Activated naive CD4-positive, alpha-beta T cell treated with anti-CD3 and anti-CD28 coated beads, Interleukin-2, amount 50 U/mL, for 16 hours (primary cell): ENCODE results near the gene MRPS18C.
"Not testable (repeated sequence)": the region's sequence is repeated elsewhere in the genome, so short reads cannot be mapped to it uniquely, and the experiment has no call there.

Experiments used
- DNase-seq: peaks from one replicate; pipeline ENCODE4 v3.0.0-alpha.2; 2020

Gene MRPS18C

DNA sequence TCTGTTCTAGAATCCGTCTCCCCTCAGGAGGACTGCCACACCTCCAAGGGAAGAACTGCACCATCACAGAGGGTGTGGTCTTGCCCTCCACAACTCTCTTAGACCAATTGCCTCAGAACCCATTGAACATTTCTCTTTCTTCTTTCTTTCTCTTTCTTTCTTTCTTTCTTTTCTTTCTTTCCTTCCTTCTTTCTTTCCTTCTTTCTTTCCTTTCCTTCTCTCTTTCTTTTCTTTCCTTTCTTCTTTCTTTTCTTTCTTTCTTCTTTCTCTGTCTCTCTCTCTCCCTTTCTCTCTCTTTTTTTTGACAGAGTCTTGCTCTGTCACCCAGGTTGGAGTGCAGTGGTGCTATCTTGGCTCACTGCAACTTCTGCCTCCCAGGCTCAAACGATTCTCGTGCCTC, 45.8 kb downstream of the MRPS18C start:
- DNase-seq: not testable (repeated sequence)

DNA sequence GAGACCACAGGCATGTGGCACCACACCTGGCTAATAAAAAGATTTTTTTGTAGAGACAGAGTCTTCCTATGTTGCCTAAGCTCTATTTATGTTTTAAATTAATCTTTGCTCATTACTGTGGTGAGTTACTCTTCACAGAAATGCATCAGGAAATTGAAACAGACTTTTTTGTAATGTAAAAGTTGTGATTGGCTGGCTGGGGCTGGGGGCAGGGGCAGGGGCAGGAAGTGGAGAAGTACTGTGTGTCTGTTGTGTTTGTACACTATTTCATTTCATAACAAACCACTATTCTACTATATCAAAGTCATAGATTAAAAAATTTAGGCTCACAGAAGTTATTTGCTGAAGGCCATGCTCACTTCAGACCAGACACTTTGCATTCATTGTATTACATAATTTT, 48.1 kb downstream of the MRPS18C start:
- DNase-seq: peak; percentile 25

- DNase-seq: no peak
Measured at GRCh38 chr4:83504503-83504902, 48.6 kb downstream of the MRPS18C start.

DNA sequence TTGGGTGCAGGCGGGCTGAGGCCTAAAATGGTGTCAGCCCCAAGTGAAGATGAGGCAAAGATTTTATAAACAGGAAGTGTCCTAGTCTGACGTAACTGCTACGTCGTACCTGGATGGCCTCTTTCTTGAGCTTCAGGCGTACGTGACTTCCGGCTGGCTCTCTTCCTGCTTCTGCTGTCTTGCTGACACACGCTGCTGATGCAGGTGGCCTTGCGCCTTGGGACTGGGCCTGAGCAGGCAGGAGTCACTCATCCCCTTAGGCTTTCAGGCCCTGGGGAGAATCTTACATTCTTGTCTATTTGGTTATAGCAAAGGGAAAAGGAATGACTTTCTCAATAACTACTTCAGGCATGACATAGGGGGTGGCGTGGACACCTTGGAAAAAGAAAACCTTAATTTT, 49.1 kb downstream of the MRPS18C start:
- DNase-seq: no peak

DNA sequence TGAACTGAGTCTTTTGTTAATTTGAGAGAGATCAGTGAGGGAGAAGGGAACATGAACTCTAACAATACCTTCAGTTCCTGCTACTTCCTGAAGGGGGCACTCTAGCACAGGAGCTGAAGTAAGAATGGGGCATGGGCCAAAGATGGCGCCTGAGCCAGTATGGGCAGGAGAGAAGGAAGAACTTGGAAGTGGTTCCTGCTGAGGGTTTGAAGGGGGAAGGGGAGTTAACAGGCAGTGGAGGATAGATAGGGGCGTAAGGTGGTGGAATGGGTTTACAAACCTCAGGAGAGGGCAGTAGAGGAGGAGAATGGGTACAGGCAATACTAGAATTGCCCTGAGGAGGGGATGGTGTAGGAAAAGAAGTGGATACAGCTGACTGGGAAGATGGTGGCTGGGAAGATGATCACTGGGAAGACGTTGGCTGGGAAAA, 53.3 kb downstream of the MRPS18C start:
- DNase-seq: peak; percentile 46

DNA sequence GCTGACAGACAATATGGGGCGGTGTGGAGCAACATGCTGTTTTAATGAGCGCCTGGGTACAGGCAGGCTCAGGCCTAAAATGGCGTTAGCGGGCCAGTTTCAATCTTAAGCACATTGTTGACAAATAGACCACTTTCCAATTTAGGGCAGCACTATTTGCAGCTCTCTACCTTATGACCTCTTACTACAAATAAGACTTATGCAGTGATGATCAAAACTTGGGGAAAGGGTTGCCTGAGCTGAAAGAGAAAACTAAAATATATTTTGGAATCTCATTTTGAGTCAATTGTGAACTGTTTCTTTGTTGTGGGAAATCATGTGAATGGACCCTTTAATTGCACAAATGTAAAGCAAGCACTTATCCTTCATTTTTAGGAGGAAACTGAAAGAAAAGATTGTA, 54.6 kb downstream of the MRPS18C start:
- DNase-seq: no peak
